GM18526 (cell line): ENCODE measurements around the gene HES4.

Experiments
- POLR2A ChIP-seq: IDR thresholded peaks from 3 replicates; pipeline ENCODE4 v1.6.1; 2011; ENCODE audit not compliant: insufficient read length; ENCODE audit errors: extremely low read depth

Gene HES4

DNA sequence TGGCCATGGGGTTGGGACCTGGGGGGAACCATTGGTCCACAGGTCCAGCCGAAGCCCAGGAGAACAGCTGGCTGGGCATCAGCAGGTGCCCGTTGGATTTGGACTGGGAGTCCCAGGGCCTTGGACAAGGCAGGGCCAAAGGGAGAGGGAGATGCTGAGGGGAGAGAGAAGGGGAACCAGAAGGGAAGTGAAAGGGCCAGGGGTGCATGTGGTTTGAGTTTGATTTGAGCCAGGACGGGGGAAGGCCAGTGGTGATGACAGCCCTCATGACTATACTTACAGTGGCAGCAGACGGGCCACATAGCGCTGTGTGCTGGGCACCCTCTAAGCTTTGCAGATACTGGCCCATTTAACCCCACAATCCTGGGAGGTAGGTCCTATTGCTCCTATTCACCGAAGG lies 38.8 kb upstream of the HES4 start:
- TF ChIP-seq POLR2A = no peak

GRCh38 chr1:1037366-1038327 lies 37.8 kb upstream of the HES4 start:
- TF ChIP-seq POLR2A = no peak

- no peak for TF ChIP-seq POLR2A
Measured at GRCh38 chr1:1035291-1035943, 35.5 kb upstream of the HES4 start.

GRCh38 chr1:1034439-1034781 lies 34.5 kb upstream of the HES4 start:
- TF ChIP-seq POLR2A = no peak

GRCh38 chr1:1033731-1034438 lies 34.0 kb upstream of the HES4 start:
- TF ChIP-seq POLR2A = no peak

DNA sequence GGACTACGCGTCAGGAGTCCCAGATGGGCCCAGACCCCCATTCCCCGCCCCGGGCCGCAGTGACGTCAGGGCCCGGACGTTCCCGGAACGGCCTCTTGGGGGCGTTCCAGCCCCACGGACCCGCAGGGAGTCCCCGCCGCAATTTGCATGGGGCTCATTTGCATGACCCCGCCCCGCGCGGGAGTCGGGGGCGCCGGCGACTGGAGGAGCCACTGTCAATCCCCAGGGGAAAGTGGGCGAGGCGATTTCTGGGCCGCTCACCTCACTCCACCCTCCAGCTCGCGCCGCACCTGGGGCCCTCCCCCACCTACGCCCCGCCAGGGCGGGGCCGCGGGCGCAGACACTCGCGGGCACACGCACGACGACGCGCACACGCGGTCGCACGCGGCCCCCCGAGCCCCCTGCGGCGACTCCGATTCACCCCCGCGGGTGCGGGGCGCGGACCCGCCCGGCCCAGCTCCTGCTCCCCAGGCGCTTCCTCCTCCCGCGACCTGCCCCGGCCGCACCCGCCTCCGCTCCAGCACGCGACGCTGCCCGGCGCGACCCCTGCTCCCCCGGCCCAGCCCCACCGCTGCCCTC lies 33.2 kb upstream of the HES4 start:
- no peak for TF ChIP-seq POLR2A

GRCh38 chr1:1032424-1032823 lies 32.5 kb upstream of the HES4 start:
- TF ChIP-seq POLR2A = no peak

DNA sequence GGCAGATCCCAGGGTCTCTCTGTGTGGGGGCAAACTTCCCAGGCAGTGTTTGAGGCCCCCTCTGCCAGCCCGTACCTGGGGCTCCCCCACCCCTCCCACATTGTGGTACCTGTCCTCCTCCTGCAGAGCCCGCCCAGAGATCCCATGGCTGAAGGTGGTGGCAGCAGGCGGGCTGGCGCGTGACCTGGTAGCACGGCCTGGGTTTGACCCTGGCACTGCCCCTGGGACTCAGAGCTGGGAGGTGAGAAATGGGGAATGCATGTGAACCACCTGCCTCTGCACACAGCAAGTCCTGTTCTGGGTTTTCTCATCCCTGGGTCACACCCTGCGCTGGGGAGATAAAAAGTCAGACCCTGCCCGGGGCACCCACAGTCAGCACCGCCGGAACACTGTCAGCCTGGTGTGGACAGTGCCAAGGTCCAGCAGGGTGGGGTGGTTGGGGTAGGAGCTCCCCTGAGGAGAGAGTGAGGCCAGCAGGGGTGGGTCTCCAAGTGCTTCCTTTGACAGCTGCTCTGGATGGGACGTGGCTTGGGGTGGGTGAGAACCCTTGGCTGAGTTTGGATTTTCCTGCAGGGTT lies 31.9 kb upstream of the HES4 start:
- TF ChIP-seq POLR2A = no peak

DNA sequence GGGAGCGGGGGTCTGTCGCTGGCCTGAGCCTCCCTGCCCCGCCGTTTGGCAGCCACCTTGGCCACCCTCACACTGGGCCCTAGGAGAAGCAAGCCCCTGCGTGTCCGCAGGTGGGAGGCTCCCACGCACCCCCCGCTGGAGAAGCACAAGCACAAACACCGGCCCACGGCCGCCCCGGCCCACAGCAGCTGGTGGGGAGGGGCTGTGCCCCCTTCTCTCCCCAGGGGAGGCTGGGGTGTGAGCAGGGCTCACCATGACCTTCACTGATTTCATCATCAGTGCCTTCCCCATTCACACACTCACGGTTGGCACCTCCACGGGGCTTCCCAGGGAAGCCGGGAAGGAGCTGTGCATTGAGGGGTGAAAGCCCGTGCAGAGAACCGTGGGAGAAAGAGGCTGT lies 27.9 kb upstream of the HES4 start:
- no peak for TF ChIP-seq POLR2A

DNA sequence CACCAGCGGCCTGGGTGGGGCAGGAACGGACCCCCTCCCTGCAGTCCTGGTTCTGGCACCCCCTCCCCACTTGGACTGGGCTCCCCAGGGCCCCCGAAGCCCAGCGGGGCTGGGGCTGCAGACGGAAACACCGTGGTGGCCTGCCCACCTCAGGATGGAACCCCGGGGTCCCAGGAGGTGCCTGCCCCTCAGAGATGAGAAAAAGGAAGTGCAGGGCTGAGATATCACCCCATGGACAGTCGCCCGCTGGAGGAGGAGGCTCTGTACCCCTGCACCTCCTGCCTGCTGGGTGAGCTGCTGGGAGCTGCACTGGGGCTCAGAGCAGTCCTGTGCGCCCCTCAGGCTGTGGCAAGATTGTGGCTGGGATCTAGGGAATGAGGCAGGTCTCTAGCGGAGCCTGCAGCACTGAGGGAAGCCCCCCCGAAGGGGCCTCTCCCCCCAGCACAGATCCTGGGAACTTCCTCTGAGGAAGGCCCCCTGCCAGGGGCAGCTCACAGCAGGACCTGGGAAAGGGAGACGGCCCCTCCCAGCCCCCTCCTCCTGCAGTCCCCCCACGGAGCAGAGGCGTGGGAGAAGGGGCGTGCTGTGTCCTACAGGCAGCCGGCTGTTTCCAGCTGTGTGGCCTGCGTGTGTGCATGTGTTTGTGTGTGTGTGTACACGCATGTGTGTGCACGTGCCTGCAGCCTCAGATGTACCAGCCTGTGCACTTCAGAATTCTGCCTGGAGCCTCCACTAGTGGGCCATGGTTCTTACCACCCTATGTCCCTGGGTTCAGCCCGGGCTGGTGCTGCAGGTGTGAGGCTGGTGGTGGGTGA lies 26.9 kb upstream of the HES4 start:
- TF ChIP-seq POLR2A = no peak

DNA sequence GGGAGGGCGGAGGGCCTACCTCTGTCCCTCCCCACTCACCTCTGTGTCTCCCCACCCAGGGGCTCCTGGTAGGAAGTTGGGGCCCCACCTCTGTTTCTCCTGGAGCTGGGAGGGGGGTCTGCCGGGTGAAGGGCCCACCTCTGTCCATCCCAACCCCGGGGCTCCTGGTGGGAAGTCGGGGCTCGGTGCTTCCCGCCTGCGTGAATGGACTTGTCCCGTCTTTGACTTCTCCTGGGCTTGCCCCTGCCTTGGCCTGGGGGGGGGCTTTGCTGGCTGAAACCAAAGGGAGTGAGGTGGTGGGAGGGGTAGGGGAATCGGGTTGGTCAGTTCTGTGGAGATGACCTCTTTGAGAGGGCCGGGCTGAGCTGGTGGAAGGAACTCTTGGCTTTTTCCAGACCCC lies 25.8 kb upstream of the HES4 start:
- TF ChIP-seq POLR2A = no peak

GRCh38 chr1:1024771-1025699 lies 25.1 kb upstream of the HES4 start:
- no peak for TF ChIP-seq POLR2A

DNA sequence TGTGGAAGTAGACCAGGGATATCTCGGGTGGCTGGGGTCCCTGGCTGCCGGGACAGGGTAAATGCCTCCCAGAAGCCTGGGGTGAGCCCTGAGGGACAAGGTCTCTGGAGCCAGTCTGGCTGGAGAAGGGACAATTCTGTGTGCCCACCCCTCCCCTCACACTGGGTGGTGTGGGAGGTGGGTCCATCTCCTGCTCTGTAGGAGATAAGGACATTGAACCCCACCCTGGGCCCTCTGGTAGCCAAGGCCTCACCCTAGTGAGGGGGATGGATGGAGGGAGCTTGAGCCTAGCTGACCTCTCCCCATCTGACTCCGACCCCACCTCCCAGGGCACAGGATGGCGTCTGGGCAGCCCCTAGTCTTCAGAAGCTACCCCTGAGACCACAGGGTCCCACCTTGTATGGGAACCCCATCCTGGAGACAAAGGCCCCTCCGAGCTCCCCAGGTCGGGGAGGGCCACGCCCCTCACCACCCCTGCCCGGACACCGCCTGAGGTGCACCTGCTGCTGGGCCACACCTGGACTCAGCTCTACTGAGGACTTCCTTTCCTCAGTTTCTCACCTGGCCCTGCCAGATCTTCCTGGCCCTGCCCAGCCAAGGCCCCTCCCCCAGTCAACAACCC lies 24.4 kb upstream of the HES4 start:
- TF ChIP-seq POLR2A = no peak
